KMS-11 (cell line): ENCODE measurements around the gene DUSP11.

Experiments used
- H2AFZ ChIP-seq: fragments of 200-600 bp; sonication (generic); 2 replicates; pipeline ENCODE4 v1.6.1; 2016; ENCODE audit warnings: antibody characterized with exemption, mixed run types, low read depth
- H3K27ac ChIP-seq: fragments of 200-600 bp; sonication (generic); 2 replicates; pipeline ENCODE4 v1.6.1; 2016; ENCODE audit warnings: mild to moderate bottlenecking, mixed run types
- H3K27me3 ChIP-seq: fragments of 200-600 bp; sonication (generic); 2 replicates; pipeline ENCODE4 v1.6.1; 2017; ENCODE audit warnings: mild to moderate bottlenecking, low read depth, mixed run types, moderate library complexity; ENCODE audit not compliant: insufficient read depth
- H3K36me3 ChIP-seq: fragments of 200-600 bp; sonication (generic); 2 replicates; pipeline ENCODE4 v1.6.1; 2017; ENCODE audit warnings: mild to moderate bottlenecking, mixed run types; ENCODE audit not compliant: insufficient read depth
- H3K4me1 ChIP-seq: fragments of 200-600 bp; sonication (generic); 2 replicates; pipeline ENCODE4 v1.6.1; 2016; ENCODE audit warnings: mild to moderate bottlenecking, low read depth, mixed run types; ENCODE audit not compliant: poor library complexity, severe bottlenecking
- H3K4me2 ChIP-seq: fragments of 200-600 bp; sonication (generic); 2 replicates; pipeline ENCODE4 v1.7.0; 2016; ENCODE audit warnings: mild to moderate bottlenecking, mixed run types
- H3K4me3 ChIP-seq: fragments of 200-600 bp; sonication (generic); IDR thresholded peaks from 2 replicates; pipeline ENCODE4 v1.6.1; 2017; ENCODE audit warnings: low read depth, low read length, mixed read lengths; ENCODE audit not compliant: insufficient read depth
- H3K79me2 ChIP-seq: fragments of 200-600 bp; sonication (generic); 2 replicates; pipeline ENCODE4 v1.6.1; 2016; ENCODE audit warnings: low read depth, mixed run types; ENCODE audit not compliant: insufficient read depth
- H3K9ac ChIP-seq: fragments of 200-600 bp; sonication (generic); 2 replicates; pipeline ENCODE4 v1.6.1; 2016; ENCODE audit warnings: mild to moderate bottlenecking, mixed run types
- H4K20me1 ChIP-seq: fragments of 200-600 bp; sonication (generic); 2 replicates; pipeline ENCODE4 v1.6.1; 2016; ENCODE audit warnings: mild to moderate bottlenecking, mixed run types; ENCODE audit not compliant: insufficient read depth
- TF ChIP-seq, protein P1 (sequence below): fragments of 200-600 bp; sonication (generic); conservative IDR thresholded peaks from 2 replicates; pipeline ENCODE4 v1.6.1; 2017; ENCODE audit warnings: low read depth, mild to moderate bottlenecking, antibody characterized with exemption, low read length, moderate library complexity, mixed read lengths

The DUSP11 gene

DNA sequence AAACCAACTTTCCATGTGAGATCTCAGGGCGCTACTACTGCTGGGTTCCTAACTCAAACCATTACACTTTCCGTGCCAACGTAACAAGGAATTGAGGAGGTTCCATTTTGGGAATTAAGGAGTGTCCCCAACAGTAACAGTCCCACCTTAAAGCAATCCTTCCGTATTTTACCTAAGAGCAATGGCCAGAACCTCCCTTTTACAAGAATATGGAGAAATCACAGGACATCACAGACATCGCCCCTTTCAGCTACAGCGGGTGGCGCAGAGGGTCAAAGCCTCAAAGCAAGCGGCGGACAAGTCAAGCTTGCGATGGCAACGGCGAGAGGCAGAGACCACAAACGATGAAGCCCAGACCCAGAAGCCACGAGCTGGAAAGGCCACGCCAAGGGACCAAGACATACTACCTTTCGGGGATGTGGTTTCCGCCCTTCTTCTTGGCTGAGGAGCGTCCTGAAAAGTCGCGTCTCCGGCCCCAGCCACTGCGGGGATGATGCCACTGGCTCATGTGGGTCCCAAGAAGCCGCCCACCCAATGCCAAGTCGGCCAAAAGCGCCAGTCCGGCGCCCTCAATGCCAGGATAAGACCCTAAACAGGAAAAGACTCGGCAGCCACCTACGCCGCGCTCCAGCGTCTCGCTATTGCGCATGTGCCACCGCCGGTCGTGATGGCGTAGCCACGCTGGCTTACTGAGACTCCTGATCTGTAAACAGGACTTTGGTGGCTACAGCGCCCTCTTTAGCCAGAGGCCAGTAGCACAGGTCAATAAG is at the start of gene DUSP11:
Gene DUSP11 (minus strand): TSS at position 637 of the 770 bp plus-strand sequence. CDS start 129 bp downstream, at position 508.
- H4K20me1 ChIP-seq, result no peaks in the 10 kb centered on the region
- TF ChIP-seq, protein P1, sequence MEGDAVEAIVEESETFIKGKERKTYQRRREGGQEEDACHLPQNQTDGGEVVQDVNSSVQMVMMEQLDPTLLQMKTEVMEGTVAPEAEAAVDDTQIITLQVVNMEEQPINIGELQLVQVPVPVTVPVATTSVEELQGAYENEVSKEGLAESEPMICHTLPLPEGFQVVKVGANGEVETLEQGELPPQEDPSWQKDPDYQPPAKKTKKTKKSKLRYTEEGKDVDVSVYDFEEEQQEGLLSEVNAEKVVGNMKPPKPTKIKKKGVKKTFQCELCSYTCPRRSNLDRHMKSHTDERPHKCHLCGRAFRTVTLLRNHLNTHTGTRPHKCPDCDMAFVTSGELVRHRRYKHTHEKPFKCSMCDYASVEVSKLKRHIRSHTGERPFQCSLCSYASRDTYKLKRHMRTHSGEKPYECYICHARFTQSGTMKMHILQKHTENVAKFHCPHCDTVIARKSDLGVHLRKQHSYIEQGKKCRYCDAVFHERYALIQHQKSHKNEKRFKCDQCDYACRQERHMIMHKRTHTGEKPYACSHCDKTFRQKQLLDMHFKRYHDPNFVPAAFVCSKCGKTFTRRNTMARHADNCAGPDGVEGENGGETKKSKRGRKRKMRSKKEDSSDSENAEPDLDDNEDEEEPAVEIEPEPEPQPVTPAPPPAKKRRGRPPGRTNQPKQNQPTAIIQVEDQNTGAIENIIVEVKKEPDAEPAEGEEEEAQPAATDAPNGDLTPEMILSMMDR, result peak; percentile 98
- peak within 1 kb of the TSS; percentile 53 for H3K27ac ChIP-seq
- peak within 1 kb of the TSS; percentile 77 for H3K9ac ChIP-seq
- no peaks in the 10 kb centered on the region; the same call in 1 of the 2 replicates for H3K36me3 ChIP-seq
- peak within 1 kb of the TSS; percentile 88 for H2AFZ ChIP-seq
- peak within 1 kb of the TSS; percentile 99 for H3K4me3 ChIP-seq
- H3K79me2 ChIP-seq, result peaks cover 18% of the 10 kb centered on the region
- peaks cover 18% of the 10 kb centered on the region for H3K4me1 ChIP-seq
- no peaks in the 10 kb centered on the region for H3K27me3 ChIP-seq
- peak within 1 kb of the TSS; percentile 67 for H3K4me2 ChIP-seq

DNA sequence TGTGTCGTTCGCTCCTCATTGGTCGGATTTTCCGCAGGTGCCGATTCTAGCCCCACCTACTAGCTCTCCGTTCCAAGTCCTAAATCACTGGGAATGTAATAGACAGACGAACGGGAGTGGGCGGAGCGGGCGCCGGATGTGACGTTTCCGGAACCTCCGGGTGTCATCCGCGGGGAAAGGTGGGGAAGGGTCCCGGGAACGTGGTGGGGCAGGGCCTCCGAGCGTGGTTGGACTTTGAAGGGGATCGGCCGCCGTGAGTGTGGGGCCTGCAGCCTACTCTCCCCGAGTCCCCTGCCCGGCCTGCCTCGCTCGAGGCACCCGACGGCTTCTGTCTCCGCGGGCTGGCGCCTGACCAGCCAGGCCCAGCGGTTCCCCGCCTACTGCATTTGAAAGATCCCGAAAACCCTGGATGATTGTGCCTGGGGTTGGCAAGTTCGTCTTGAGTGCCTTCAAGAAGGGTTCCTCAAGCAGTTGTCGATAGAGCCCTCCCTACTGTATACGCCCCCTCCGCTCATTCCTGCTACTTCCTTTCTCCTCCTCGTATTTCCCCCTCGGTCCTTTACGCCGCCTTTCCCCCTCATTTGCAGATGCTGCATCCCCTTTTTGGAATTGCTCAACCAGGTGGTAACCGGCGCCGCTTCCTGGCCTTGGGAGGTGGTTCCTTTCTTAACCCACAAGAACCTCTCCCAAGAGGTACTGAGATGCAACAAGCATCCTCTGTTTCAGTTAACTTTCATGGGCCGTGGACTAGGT is 49.1 kb upstream of the DUSP11 start, which contains the start of gene STAMBP:
Gene STAMBP (plus strand): TSS at position 144 of the 753 bp plus-strand sequence. CDS start 1,896 bp downstream, outside the sequence.
- peaks cover 5% of the 10 kb centered on the region; the same call in 1 of the 2 replicates for H3K79me2 ChIP-seq
- peak within 1 kb of the TSS; percentile 78 for H2AFZ ChIP-seq
- peak within 1 kb of the TSS; percentile 54; the same call in 1 of the 2 replicates for H3K9ac ChIP-seq
- H4K20me1 ChIP-seq, result no peaks in the 10 kb centered on the region
- TF ChIP-seq, protein P1, result no peak
- H3K27ac ChIP-seq, result peak within 1 kb of the TSS; percentile 30; the same call in 1 of the 2 replicates
- no peaks in the 10 kb centered on the region; the same call in 1 of the 2 replicates for H3K36me3 ChIP-seq
- H3K27me3 ChIP-seq, result no peaks in the 10 kb centered on the region
- peak within 1 kb of the TSS; percentile 67 for H3K4me2 ChIP-seq
- H3K4me3 ChIP-seq, result peak within 1 kb of the TSS; percentile 90
- peaks cover 43% of the 10 kb centered on the region for H3K4me1 ChIP-seq

DNA sequence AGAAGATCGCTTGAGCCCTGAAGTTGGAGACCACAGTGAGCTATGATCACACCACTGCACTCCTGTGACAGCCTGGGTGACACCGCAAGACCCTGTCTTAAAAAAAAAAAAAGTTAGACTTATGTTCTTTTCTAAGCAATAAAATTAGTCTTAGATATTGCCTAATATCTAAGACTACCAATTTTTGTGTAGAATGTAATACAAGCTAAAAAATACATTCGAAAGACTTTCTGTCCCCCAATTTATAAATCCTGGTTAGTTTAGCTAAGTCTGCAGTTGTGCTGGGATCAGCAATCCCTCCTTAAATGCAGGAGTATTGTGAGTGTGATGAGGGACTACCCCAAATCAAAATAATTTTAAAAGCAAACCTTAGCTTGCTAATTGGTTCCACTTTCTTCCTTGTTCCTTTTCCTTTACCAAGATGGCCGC is 48.5 kb upstream of the DUSP11 start:
- peak overlapping the region; percentile 54; the same call in 1 of the 2 replicates for H3K9ac ChIP-seq
- no peaks in the 10 kb centered on the region for H4K20me1 ChIP-seq
- peaks cover 43% of the 10 kb centered on the region for H3K4me1 ChIP-seq
- no peaks in the 10 kb centered on the region; the same call in 1 of the 2 replicates for H3K36me3 ChIP-seq
- peaks cover 5% of the 10 kb centered on the region; the same call in 1 of the 2 replicates for H3K79me2 ChIP-seq
- H3K27me3 ChIP-seq, result no peaks in the 10 kb centered on the region
- TF ChIP-seq, protein P1, result no peak
- H3K4me3 ChIP-seq, result peak overlapping the region; percentile 90
- H2AFZ ChIP-seq, result peak overlapping the region; percentile 78
- peak overlapping the region; percentile 67 for H3K4me2 ChIP-seq
- peak overlapping the region; percentile 30; the same call in 1 of the 2 replicates for H3K27ac ChIP-seq

DNA sequence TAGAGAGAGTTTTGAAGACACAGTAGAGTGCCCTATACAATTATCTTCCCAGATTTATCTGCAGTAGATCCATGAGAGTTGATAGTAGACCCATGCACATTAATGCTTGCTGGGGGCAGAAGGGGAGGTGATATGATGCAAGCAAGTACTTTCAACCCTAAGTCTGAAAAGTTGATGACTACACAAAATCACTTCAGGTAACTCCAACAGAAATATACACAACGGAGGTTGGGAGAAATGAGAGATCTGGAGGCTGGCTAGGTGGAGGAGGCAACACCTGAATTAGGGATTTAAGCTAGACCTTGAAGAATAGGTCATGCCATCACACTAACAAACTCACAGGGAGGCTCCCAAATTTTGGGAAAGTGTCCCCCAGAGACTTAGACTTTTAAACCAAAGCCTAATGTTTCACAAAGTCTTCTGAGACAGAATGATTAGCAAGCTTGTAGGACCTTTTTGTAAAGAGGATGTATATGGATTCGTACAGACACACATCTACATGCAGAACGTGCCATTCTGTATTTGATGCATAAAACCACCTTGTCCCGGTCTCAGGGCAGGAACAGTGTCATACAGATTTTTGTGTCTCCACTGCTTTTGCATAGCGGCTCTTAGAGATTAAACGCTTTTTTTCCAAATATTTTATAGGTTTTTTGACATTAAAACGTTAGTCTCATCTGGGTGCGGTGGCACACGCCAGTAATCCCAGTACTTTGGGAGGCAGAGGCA is 47.9 kb upstream of the DUSP11 start:
- Histone ChIP-seq H3K27ac (no peak overlapping the region), H3K4me1 (peaks cover 39% of the 10 kb centered on the region), H3K36me3 (no peaks in the 10 kb centered on the region), H2AFZ (peak overlapping the region; percentile 78), H3K79me2 (peaks cover 5% of the 10 kb centered on the region; the same call in 1 of the 2 replicates), H3K4me2 (peak overlapping the region; percentile 67), H3K27me3 (no peaks in the 10 kb centered on the region), H4K20me1 (no peaks in the 10 kb centered on the region), H3K4me3 (peak overlapping the region; percentile 90), H3K9ac (peak overlapping the region; percentile 54; the same call in 1 of the 2 replicates)
- TF ChIP-seq, protein P1, result no peak
